HEK293 (cell line): ENCODE data around the gene ZBTB44.

Experiments
- KLF16 ChIP-seq: fragments of 450-650 bp; formaldehyde crosslinking; IDR thresholded peaks from 2 replicates; pipeline ENCODE4 v1.5.1; 2017; ENCODE audit warnings: missing biosample characterization, missing genetic modification characterization
- ZBTB11 ChIP-seq: fragments of 450-650 bp; formaldehyde crosslinking; conservative IDR thresholded peaks from 2 replicates; pipeline ENCODE4 v1.5.1; 2016; ENCODE audit warnings: low read depth, missing biosample characterization, missing genetic modification characterization
- ZNF280C ChIP-seq: fragments of 450-650 bp; formaldehyde crosslinking; IDR thresholded peaks from 2 replicates; pipeline ENCODE4 v1.5.1; 2016; ENCODE audit warnings: missing biosample characterization, missing genetic modification characterization
- ZNF311 ChIP-seq: fragments of 450-650 bp; formaldehyde crosslinking; IDR thresholded peaks from 2 replicates; pipeline ENCODE4 v1.5.1; 2017; ENCODE audit warnings: missing biosample characterization, missing genetic modification characterization, borderline replicate concordance
- ZNF354C ChIP-seq: fragments of 450-650 bp; formaldehyde crosslinking; IDR thresholded peaks from 2 replicates; pipeline ENCODE4 v1.5.1; 2016; ENCODE audit warnings: missing biosample characterization, missing genetic modification characterization, low read depth, borderline replicate concordance
- ZNF518A ChIP-seq: fragments of 450-650 bp; formaldehyde crosslinking; conservative IDR thresholded peaks from 2 replicates; pipeline ENCODE4 v1.5.1; 2016; ENCODE audit warnings: low read depth, missing biosample characterization, missing genetic modification characterization
- ZNF645 ChIP-seq: fragments of 450-650 bp; formaldehyde crosslinking; IDR thresholded peaks from 2 replicates; pipeline ENCODE4; 2016; ENCODE audit warnings: missing biosample characterization, missing genetic modification characterization
- ZNF791 ChIP-seq: fragments of 450-650 bp; formaldehyde crosslinking; IDR thresholded peaks from 2 replicates; pipeline ENCODE4 v1.5.1; 2016; ENCODE audit warnings: missing biosample characterization, missing genetic modification characterization

The ZBTB44 gene

GRCh38 chr11:130177782-130178181 is 136.9 kb downstream of the ZBTB44 start (continued):
- TF ChIP-seq ZNF280C (tag by site-specific recombination) = no peak
- TF ChIP-seq ZNF354C (tag by site-specific recombination) = no peak
- no peak for TF ChIP-seq KLF16
- no peak for TF ChIP-seq ZNF645 (tag by site-specific recombination)
- no peak for TF ChIP-seq ZBTB11 (tag by site-specific recombination)
- TF ChIP-seq ZNF311 (tag by site-specific recombination) = no peak
- TF ChIP-seq ZNF791 (tag by site-specific recombination) = no peak
- no peak for TF ChIP-seq ZNF518A (tag by site-specific recombination)
- TF ChIP-seq, all 188 proteins: peak for 0
